Smooth muscle cell (in vitro differentiated cells): ENCODE data around the gene PLCH2. TPM values are rescaled to one million over a fixed set of nuclear protein-coding genes. Genes with fewer than 3 reads are reported as not detected.
A peak's percentile ranks its signal among the peaks of the same experiment; 100 is the strongest.

Source experiments
- DNase-seq: peaks from one replicate; lab custom pipeline; 2025; ENCODE audit not compliant: unreplicated experiment; lab: John Stamatoyannopoulos, UW
- H2AFZ ChIP-seq: fragments of 200-600 bp; sonication (generic); 2 replicates; pipeline ENCODE4 v1.6.0; 2016; ENCODE audit warnings: antibody characterized with exemption, low read depth, mild to moderate bottlenecking
- H3F3A ChIP-seq: fragments of 200-600 bp; sonication (generic); 2 replicates; pipeline ENCODE4 v1.6.0; 2017; ENCODE audit warnings: antibody characterized with exemption, low read depth
- H3K27ac ChIP-seq: fragments of 200-600 bp; sonication (generic); 2 replicates; pipeline ENCODE4 v1.5.1; 2016; ENCODE audit warnings: low read depth, mild to moderate bottlenecking
- H3K27me3 ChIP-seq: fragments of 200-600 bp; sonication (generic); 2 replicates; pipeline ENCODE4 v1.6.1; 2016; ENCODE audit warnings: low read depth, mild to moderate bottlenecking
- H3K36me3 ChIP-seq: fragments of 200-600 bp; sonication (generic); 2 replicates; pipeline ENCODE4 v1.5.1; 2016; ENCODE audit warnings: low read depth
- H3K4me1 ChIP-seq: fragments of 200-600 bp; sonication (generic); 2 replicates; pipeline ENCODE4 v1.5.1; 2016; ENCODE audit warnings: low read depth
- H3K4me2 ChIP-seq: fragments of 200-600 bp; sonication (generic); 2 replicates; pipeline ENCODE4 v1.6.0; 2016; ENCODE audit warnings: mild to moderate bottlenecking
- H3K4me3 ChIP-seq: fragments of 200-600 bp; sonication (generic); 2 replicates; pipeline ENCODE4 v1.5.1; 2016; ENCODE audit warnings: mild to moderate bottlenecking
- H3K79me2 ChIP-seq: fragments of 200-600 bp; sonication (generic); 2 replicates; pipeline ENCODE4 v1.6.0; 2016; ENCODE audit warnings: low read depth, mild to moderate bottlenecking
- H3K9ac ChIP-seq: fragments of 200-600 bp; sonication (generic); 2 replicates; pipeline ENCODE4 v1.6.0; 2016; ENCODE audit warnings: low read depth
- H3K9me3 ChIP-seq: fragments of 200-600 bp; sonication (generic); replicated peaks from 2 replicates; pipeline ENCODE4 v1.5.1; 2016; ENCODE audit warnings: low read depth
- H4K20me1 ChIP-seq: fragments of 200-600 bp; sonication (generic); 2 replicates; pipeline ENCODE4 v1.6.0; 2016; ENCODE audit warnings: low read depth
- CTCF ChIP-seq: fragments of 200-600 bp; sonication (generic); IDR thresholded peaks from 2 replicates; pipeline ENCODE4 v1.5.1; 2017; ENCODE audit warnings: borderline replicate concordance, mild to moderate bottlenecking, antibody characterized with exemption; ENCODE audit not compliant: insufficient read depth, poor library complexity, severe bottlenecking
- WGBS: methylation state at CpG from one replicate; pipeline ENCODE4 v1.1.7; 2016; ENCODE audit warnings: low lambda C conversion rate; 5-methylcytosine and 5-hydroxymethylcytosine counted together
- polyA plus RNA-seq: library from polyadenylated mRNA; unstranded; fragments of >200 nt; fragmentation: Nextera tagmentation; extraction: Ambion mirVana; gene quantifications from 2 replicates; pipeline ENCODE4 v1.2.1, GENCODE V29; 2016
- total RNA-seq: library from RNA; depleted of rRNA; stranded (reverse); fragments of >200 nt; gene quantifications from 2 replicates; pipeline ENCODE4 v1.2.3, GENCODE V29; 2014

PLCH2 gene
- total and polyA plus RNA-seq, 2 experiments from 2014 or later = 0.09 to 0.13 TPM

GRCh38 chr1:2441746-2442145 is 34.3 kb upstream of the PLCH2 start:
- no peak for DNase-seq
- no peak overlapping the region for H2AFZ ChIP-seq

GRCh38 chr1:2442661-2443060 is 33.4 kb upstream of the PLCH2 start:
- no peak for TF ChIP-seq CTCF
- 85% methylated on average over 6 of the region's 6 CpGs for WGBS
- H3K27ac ChIP-seq = no peak overlapping the region
- no peaks in the 10 kb centered on the region for H3K9me3 ChIP-seq
- DNase-seq = no peak
- no peaks in the 10 kb centered on the region for H3K36me3 ChIP-seq
- H3K4me1 ChIP-seq = peaks cover 14% of the 10 kb centered on the region
- no peak overlapping the region for H3K4me3 ChIP-seq
- no peaks in the 10 kb centered on the region for H4K20me1 ChIP-seq
- H3K27me3 ChIP-seq = peaks cover 39% of the 10 kb centered on the region
- no peak overlapping the region for H3K9ac ChIP-seq
- H2AFZ ChIP-seq = no peak overlapping the region
- H3K4me2 ChIP-seq = no peak overlapping the region
- no peaks in the 10 kb centered on the region for H3K79me2 ChIP-seq
- H3F3A ChIP-seq = no peaks in the 10 kb centered on the region

More at GRCh38 chr1:2441746-2442145, 34.3 kb upstream of the PLCH2 start:
- Histone ChIP-seq H3K9ac (no peak overlapping the region), H4K20me1 (no peaks in the 10 kb centered on the region), H3K4me1 (peaks cover 4% of the 10 kb centered on the region), H3K27me3 (peaks cover 39% of the 10 kb centered on the region), H3F3A (no peaks in the 10 kb centered on the region), H3K4me3 (no peak overlapping the region), H3K79me2 (no peaks in the 10 kb centered on the region), H3K36me3 (no peaks in the 10 kb centered on the region), H3K9me3 (no peaks in the 10 kb centered on the region), H3K4me2 (no peak overlapping the region), H3K27ac (no peak overlapping the region)
- 85% methylated on average over 13 of the region's 13 CpGs for WGBS
- TF ChIP-seq CTCF = no peak

- Histone ChIP-seq H3K4me3 (no peak overlapping the region), H3K27me3 (peaks cover 39% of the 10 kb centered on the region), H3K27ac (no peak overlapping the region), H3K4me1 (peaks cover 22% of the 10 kb centered on the region), H3K4me2 (peak overlapping the region; percentile 59), H2AFZ (no peak overlapping the region), H4K20me1 (no peaks in the 10 kb centered on the region), H3K9ac (no peak overlapping the region), H3K79me2 (no peaks in the 10 kb centered on the region), H3F3A (no peaks in the 10 kb centered on the region), H3K9me3 (no peaks in the 10 kb centered on the region), H3K36me3 (no peaks in the 10 kb centered on the region)
- TF ChIP-seq CTCF = peak; percentile 20
- no peak for DNase-seq
- WGBS = 6% methylated on average over 37 of the region's 107 CpGs
These were observed 32.6 kb upstream of the PLCH2 start for GRCh38 chr1:2443277-2444137.

GRCh38 chr1:2444138-2444591 is 31.9 kb upstream of the PLCH2 start:
- H3F3A ChIP-seq = no peaks in the 10 kb centered on the region
- no peak for DNase-seq
- H4K20me1 ChIP-seq = no peaks in the 10 kb centered on the region
- no peaks in the 10 kb centered on the region for H3K36me3 ChIP-seq
- H2AFZ ChIP-seq = no peak overlapping the region
- no peak for TF ChIP-seq CTCF
- no peak overlapping the region for H3K27ac ChIP-seq
- no peaks in the 10 kb centered on the region for H3K9me3 ChIP-seq
- H3K4me3 ChIP-seq = no peak overlapping the region
- H3K27me3 ChIP-seq = peaks cover 39% of the 10 kb centered on the region
- H3K4me2 ChIP-seq = no peak overlapping the region
- no peaks in the 10 kb centered on the region for H3K79me2 ChIP-seq
- WGBS = 71% methylated on average over 17 of the region's 27 CpGs
- peaks cover 23% of the 10 kb centered on the region for H3K4me1 ChIP-seq
- no peak overlapping the region for H3K9ac ChIP-seq
